GM19025 (cell line): Measurements from ENCODE around the gene FAM124B.

Source experiments
- ATAC-seq: cut with Tn5 transposase; IDR thresholded peaks from one replicate; pipeline ENCODE4 v1.9.1; 2021; ENCODE audit warnings: mild to moderate bottlenecking, low read depth, moderate library complexity; ENCODE audit not compliant: unreplicated experiment

The FAM124B gene

DNA sequence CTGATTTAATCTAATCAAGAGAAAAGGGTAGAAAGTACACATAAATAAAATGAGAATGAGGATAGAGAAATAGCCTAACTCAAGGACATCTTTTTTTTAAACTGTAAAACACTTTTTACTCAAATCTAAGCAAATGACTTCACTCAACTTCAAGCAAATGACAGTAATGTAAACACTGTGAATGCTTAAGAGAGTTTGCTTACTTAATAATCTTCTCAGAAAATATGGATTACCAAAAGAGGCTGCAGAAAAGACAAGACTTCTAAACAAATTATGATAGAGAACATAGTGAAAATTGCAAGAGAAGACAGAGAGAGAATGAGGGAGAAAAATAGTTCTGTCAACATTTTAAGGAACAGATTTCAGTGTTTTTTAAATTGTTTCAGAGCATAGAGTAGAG is 52.5 kb downstream of the FAM124B start:
- no peak for ATAC-seq

DNA sequence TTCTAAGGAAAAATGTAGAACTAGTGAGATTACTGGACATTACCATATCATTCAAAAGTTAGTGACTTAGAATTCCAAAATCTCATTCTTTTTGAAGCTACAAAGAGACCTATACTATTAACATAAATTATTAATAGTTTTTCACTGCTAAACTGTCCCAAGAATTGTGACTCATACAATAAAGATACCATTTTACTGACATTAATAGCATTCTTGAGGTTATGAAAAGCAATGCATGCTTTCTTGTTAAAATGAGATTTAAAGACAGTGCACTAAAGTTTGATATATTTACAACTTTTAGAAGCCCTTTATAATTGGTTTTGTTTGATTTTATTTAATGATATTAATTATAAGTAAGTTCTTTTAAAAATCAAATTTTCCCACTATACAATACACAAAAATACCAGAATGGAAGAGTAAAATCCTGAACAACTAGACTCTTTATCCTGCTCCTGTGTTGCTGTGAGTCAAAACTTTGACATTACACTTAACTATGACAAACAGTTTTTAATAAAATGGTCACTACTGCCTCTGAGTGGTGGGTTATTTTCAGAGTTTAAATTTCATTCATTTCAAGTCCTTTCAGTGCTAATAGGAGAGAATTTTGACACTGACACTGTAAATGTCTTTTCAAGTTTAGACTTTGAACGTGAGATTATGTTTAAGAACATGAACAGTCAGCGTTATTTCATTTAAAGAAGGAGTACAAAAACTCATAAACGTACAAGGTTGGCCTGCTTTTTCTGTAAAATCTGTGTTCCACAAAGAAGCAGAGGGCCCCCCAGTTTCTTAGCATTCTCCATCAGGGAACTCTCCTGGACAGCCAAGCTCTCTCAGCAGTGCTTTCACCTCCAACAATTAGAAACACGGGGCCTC is 54.5 kb downstream of the FAM124B start:
- ATAC-seq, result no peak

DNA sequence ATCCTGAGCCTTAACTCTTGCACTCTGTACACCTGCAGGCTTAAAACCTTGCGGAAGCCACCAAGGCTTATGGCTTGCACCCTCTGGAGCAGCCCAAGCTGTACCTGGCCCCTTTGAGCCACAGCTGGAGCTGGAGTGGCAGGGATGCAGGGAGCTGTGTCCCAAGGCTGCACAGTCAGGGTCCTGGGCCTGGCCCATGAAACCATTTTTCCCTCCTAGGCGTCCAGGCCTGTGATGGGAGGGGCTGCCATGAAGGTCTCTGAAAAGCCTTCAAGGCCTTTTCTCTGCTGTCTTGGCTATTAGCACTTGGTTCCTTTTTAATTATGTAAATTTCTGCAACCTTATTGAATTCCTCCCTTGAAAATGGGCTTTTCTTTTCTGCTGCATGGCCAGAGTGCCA is 56.4 kb downstream of the FAM124B start:
- ATAC-seq, result no peak

DNA sequence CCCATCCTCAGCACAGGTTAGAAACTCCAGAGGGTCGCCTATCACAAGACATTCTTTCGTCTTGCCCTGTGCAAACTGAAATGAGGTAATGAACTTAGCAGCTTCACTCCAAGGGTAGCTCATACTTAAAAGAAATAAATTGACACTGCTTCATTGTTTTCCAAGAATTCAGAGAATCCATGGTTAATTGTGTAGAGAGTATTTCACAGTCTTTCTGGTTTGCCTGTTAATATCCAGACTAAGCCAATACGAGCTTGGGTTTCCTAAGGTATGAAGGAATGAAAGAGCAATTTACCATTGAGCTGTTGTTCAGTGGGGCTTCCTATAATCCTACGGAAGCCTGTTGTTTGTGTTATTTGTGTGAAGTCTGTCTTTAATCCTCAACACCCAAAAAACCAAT is 58.7 kb downstream of the FAM124B start:
- no peak for ATAC-seq

DNA sequence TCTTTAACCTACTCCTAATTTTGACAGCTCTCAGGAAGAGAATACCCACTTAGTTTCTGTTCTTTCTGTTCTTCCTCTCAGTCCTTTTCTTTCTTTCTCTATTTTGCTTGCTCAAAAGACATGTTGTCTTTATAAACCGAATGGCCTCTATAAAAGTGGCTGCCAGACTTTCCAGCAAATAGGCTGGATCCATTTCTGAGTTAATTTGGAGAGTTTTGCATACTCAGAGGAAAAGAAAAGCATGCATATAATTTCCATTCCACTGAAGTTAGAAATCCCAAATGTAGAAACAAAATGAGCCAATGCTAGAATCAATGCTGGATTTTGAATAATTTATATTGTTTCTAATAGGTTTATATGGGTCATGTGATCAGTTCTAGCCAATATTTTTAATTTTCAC is 65.9 kb downstream of the FAM124B start:
- no peak for ATAC-seq

DNA sequence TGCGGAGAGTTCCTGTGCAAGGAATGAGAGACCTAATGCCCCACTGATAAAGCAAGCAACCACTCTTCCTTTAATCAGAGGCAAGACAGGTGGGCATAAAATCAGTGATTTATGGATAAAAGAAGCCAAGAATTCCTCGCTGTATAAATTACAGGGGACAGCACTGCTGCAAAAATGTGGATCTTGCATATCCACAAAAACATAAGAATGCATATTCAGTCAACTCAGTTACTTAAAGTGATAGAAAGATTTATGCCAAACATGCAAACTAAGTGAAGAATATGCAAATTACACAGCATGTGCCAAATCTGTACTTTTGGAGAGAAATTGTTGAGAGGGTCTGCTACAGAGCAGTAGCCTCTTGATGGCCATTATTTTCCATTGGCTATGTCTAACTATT is 67.2 kb downstream of the FAM124B start:
- ATAC-seq, result no peak

DNA sequence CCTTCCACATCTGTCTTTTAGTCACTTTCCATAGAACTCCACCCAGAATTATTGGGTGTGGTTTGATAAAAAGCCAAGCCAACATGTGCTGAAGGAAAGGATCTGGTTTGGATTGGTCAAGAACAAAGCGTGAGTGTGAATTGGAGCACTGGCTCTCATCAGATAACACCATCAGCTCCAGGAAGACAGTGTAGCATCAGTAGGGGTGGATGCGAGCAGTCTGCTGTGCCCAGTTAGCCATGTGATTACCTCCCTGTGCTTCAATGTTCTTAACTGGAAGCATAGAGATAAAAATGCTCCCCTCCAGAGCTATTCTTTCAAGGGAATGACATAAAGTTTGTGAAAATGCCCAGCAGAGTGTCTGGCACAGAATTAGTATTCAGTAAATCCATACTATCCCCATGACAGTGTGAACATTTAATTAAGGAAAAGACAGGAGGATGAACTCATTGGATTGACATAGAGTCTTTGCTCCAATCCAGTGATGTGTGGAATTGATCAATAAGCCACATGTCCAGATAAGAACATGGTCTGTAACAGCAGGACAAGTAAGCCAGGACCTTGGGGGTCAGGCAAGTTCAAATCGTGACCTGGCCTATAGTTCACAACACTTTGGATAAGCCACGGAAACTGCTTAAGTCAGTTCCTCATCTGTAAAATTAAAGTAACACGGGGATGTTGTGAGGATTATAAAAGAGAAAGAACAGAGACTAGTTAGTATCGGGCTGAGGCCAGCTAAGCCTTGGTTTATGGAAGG is 68.0 kb downstream of the FAM124B start:
- no peak for ATAC-seq

DNA sequence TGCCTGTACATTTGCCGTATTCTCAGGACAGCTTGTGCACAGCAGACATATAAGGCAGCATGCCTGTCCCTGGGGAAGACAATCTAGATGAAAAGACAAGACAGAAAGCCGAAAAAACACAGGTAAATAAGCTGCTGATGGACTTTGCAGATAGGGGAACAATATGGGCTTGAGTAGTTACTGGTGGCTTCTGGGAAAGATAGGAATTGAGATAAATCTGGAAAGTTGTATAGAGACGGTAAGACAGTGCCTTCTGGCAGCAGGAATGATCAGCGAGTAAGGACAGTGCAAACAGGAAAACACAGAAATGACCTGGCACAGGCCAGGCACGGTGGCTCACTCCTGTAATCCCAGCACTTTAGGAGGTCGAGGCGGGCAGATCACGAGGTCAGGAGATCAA is 70.2 kb downstream of the FAM124B start:
- no peak for ATAC-seq

DNA sequence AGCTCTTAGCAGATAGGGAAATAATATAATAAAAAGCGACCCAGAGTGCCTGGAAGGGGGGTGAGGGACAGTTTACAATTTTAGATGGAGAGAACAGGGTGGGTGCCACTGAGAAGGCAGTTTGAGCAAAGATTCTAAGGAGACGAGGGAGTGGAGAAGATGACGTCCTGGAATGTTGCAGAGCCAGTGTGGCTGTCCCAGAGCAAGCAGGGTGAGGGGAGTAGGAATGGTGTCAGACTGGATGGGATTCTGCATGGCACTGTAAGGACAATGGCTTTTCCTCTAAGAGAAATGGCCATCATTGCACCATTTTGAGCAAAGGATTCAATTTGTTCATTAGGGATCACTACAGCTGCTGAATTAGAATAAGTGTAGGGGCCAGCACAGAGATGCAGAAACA is 73.1 kb downstream of the FAM124B start:
- ATAC-seq, result no peak
